Inflammatory macrophage (primary cell): ENCODE measurements around the gene PPIH.
A peak's percentile ranks its signal among the peaks of the same experiment; 100 is the strongest.
"Not testable (repeated sequence)": the region's sequence is repeated elsewhere in the genome, so short reads cannot be mapped to it uniquely, and the experiment has no call there.

Source experiments
- DNase-seq, 2 donors: peaks; one replicate each; pipeline ENCODE4 v3.0.0-alpha.2; 2020 to 2022

The PPIH gene

GRCh38 chr1:42682739-42683531, 24.7 kb downstream of the PPIH start:
- peak; percentile 90 to 94 for DNase-seq

DNA sequence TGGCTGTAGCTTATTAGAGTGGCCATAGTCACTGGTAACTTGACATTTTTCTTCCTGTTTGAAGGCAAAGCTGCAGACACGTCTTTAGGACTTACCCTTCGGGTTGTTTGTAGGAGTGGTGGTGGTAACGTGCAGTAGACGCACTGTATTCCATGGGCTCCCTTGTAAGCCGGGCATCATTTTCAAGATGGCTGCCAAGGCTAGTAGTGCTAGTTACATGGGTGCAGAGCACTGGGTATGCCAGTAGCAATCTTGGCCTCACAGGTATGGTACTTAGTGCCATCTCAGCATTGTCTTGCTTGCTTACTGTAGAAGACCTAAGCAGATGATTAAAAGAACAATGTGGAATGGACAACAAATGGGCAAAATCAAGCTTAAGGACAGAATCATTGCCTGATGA, 25.9 kb downstream of the PPIH start:
- DNase-seq = no peak

- no peak for DNase-seq
Measured at GRCh38 chr1:42686418-42686817, 28.2 kb downstream of the PPIH start.

- DNase-seq = no peak
Measured at GRCh38 chr1:42689912-42690311, 31.7 kb downstream of the PPIH start.

DNA sequence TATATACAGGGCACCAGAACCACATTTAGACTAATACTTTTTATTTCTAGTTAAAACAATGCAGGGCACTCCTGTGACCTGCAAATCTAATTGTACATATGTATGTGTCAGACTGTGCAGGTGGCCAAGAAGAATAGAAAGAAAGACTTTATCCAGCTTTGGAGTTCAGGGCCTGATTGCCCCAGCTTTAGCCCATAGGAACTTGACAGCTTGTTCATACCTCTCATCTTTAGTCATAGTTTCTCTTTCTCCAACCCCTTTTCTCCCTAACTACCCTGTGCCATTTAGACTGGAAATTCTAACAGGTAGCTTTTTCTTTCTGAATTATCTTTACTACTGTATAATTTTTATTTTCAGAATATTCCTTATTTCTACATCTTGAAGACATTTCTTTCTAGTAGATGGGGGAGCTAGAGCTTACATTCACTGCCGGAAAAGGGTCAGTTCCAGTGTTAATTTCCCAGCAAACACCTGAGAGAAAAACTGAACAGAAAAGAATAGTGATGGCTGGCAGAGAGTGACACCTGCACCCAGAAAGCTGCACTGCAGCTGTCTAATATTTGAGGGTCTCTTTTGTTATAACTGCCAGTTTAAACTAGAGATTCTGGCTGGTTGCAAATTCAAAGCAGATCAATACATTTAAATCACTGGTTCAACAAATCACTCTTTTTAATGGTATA, 32.4 kb downstream of the PPIH start:
- no peak for DNase-seq

GRCh38 chr1:42691157-42691498, 32.9 kb downstream of the PPIH start:
- no peak for DNase-seq

DNA sequence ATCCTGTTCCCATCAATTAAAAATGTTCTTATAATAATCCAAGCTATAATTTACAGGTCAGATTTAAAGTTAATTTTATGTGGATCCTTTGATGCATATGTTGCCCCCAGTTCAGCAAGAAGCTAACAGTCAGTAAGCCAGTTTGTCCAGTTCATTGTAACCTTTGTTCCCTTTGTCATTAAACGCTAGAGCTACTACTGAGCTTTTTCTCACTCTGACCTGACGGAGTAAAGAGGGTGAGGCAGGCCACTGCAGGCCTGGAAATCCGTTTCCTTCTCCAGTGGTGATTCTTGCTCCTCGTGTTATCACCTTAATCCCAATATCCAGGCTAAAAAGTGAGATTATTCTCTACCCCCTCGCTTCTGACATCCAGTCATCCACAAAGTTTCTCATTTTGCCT, 34.2 kb downstream of the PPIH start:
- no peak for DNase-seq

GRCh38 chr1:42692911-42693310, 34.7 kb downstream of the PPIH start:
- DNase-seq = no peak

- DNase-seq = no peak
Measured at GRCh38 chr1:42698081-42698813, 40.0 kb downstream of the PPIH start.

DNA sequence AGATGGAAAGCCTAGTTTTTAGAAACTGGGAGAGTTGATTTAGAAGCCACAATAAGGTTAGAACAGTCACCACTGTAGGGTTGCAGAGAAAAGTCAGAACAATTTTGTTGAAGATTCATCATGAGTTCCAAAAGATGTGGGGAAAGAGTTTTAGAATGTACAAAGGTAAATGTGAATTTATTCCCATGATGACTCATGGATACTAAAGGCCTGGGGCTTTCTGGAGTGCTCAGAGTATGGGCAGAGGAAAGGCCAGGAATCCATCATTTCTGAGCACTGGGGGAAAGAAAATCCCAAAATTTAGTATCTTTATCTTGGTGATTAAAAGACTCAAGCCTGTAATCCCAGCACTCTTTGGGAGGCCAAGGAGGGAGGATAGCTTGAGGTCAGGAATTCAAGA, 41.8 kb downstream of the PPIH start:
- DNase-seq = no peak

- no peak for DNase-seq
Measured at GRCh38 chr1:42703888-42704464, 45.8 kb downstream of the PPIH start.

- not testable (repeated sequence) for DNase-seq
Measured at GRCh38 chr1:42712808-42713207, 54.6 kb downstream of the PPIH start.

GRCh38 chr1:42713293-42713692, 55.1 kb downstream of the PPIH start:
- DNase-seq = no peak

GRCh38 chr1:42714441-42714840, 56.2 kb downstream of the PPIH start:
- DNase-seq = not testable (repeated sequence)

DNA sequence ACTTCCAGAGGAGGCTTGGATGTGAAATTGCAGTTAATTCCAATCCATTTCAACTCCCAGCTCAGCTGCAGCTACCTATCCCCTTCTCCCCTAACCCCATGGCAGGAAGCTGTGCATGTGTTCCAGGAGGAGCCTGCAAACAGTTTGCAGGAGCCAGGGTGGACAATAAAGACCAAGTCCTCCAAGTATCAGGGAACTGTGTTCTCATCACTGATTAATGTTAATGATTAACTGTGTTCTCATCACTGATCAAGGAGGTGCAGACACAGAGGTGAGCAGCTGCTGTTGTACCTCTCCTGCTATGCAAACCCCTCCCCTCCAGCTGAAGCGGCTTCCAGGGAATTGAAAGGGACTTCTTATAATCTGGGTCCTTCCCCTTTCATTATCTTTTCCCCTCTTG, 62.6 kb downstream of the PPIH start:
- DNase-seq = no peak

DNA sequence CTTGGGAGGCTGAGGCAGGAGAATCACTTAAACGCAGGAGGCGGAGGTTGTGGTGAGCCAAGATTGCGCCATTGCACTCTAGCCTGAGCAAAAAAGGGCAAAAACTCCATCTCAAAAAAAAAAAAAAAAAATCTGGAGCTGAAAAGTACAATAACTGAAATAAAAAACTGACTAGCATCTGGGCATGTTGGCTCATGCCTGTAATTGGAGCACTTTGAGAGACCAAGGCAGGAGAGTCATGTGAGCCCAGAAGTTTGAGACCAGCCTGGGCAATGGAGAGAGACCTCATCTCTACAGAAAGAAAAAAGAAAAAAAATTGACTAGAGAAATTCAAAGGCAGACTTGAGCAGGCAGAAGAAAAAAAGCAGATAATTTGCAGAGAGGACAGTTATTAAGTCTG, 63.7 kb downstream of the PPIH start:
- DNase-seq = no peak

DNA sequence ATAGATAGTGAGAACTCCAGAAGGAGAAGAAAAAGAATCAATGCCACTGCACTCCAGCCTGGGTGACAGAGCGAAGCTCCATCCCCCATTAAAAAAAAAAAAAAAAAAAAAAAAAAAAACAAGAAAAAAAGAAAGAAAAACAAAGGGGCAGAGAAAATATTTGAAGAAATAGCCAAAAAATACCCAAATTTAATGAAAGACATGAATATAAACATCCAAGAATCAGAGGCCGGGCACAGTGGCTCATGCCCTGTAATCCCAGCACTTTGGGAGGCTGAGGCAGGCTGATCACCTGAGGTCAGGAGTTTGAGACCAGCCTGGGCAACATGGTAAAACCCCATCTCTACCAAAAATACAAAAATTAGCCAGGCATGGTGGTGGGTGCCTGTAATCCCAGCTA, 64.2 kb downstream of the PPIH start:
- not testable (repeated sequence) for DNase-seq

DNA sequence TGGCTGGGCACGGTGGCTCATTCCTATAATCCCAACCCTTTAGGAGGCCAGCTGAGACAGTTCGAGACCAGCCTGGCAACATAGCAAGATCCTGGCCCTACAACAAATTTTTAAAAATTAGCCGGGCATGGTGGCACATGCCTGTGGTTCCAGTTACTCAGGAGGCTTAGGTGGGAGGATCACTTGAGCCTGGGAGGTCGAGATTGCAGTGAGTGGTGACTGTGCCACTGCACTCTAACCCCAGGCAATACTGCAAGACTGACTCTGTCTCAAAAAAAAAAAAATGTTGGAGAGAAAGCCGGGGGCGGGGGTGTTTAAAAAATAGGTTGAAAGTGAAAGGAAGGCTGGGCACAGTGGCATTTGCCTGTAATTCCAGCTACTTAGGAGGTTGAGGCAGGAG, 65.3 kb downstream of the PPIH start:
- peak in 1 of 2 donors; percentile 19 for DNase-seq

GRCh38 chr1:42725820-42726219, 67.6 kb downstream of the PPIH start:
- DNase-seq = not testable (repeated sequence)
